ENCODE measurements around the gene CC2D1A. TPM values are rescaled to one million over a fixed set of nuclear protein-coding genes. Genes with fewer than 3 reads are reported as not detected.

The CC2D1A gene
- total and polyA plus RNA-seq, 4 donors: 7.4 to 12.0 (median 9.9) TPM

GRCh38 chr19:13882836-13883235 lies 23.2 kb upstream of the CC2D1A start (continued):
- TF ChIP-seq REST (IDR thresholded peaks at IDR 0.05): no peak

- DNase-seq (ENCODE audit: low spot score): no peak
Observed at GRCh38 chr19:13883516-13884064, 22.4 kb upstream of the CC2D1A start.

More at GRCh38 chr19:13883516-13884064, 22.4 kb upstream of the CC2D1A start:
- Histone ChIP-seq H3K9ac (ENCODE audit: low read depth in 1 of 2, low read length in 2 of 2) (no peak overlapping the region), H3K4me1 (ENCODE audit: control insufficient read depth in 4 of 4, insufficient read depth in 4 of 4, low read length in 3 of 4) (peaks cover 0 to 10% (median 2%) of the 10 kb centered on the region in 4 donors), H3K27ac (ENCODE audit: low read depth in 1 of 2, low read length in 2 of 2) (no peak overlapping the region), H3K36me3 (ENCODE audit: control insufficient read depth in 4 of 4, insufficient read depth in 3 of 4, low read depth in 1 of 4, low read length in 3 of 4) (no peaks in the 10 kb centered on the region), H3K4me3 (ENCODE audit: low read depth in 1 of 3, low read length in 3 of 3) (no peak overlapping the region), H3K27me3 (ENCODE audit: control insufficient read depth in 4 of 4, insufficient read depth in 4 of 4, low read length in 3 of 4) (no peaks in the 10 kb centered on the region), H3K9me3 (ENCODE audit: control insufficient read depth in 4 of 4, low read length in 3 of 4) (no peaks in the 10 kb centered on the region)
- TF ChIP-seq JUND (IDR thresholded peaks at IDR 0.05): no peak
- no peak for TF ChIP-seq TAF1 (conservative IDR thresholded peaks at IDR 0.05)
- no peak for TF ChIP-seq FOXA2 (IDR thresholded peaks at IDR 0.05)
- no peak for TF ChIP-seq FOXA1 (IDR thresholded peaks at IDR 0.05)
- TF ChIP-seq MAX (IDR thresholded peaks at IDR 0.05): no peak
- no peak for TF ChIP-seq SP1 (IDR thresholded peaks at IDR 0.05)
- TF ChIP-seq CTCF (IDR thresholded peaks at IDR 0.05; ENCODE audit: low read depth, low read length, missing input control): no peak
- TF ChIP-seq NR2F2 (IDR thresholded peaks at IDR 0.05): no peak
- TF ChIP-seq HNF4G (IDR thresholded peaks at IDR 0.05): no peak
- TF ChIP-seq RXRA (IDR thresholded peaks at IDR 0.05): no peak
- no peak for TF ChIP-seq REST (IDR thresholded peaks at IDR 0.05)
- no peak for TF ChIP-seq GABPA (IDR thresholded peaks at IDR 0.05 in 1 of 2, conservative IDR thresholded peaks at IDR 0.05 in 1 of 2)
- TF ChIP-seq EGR1 (IDR thresholded peaks at IDR 0.05; ENCODE audit: low read depth in 2 of 2): no peak
- TF ChIP-seq ZBTB33 (IDR thresholded peaks at IDR 0.05): no peak
- TF ChIP-seq YY1 (IDR thresholded peaks at IDR 0.05): no peak
- no peak for TF ChIP-seq HNF4A (conservative IDR thresholded peaks at IDR 0.05)
- no peak for TF ChIP-seq RAD21 (IDR thresholded peaks at IDR 0.05)
- TF ChIP-seq ATF3 (IDR thresholded peaks at IDR 0.05): no peak
- 92% methylated on average over 10 of the region's 10 CpGs for whole genome bisulfite sequencing

Measured in liver (tissue), 9 donors.